OCI-LY1 (cell line): ENCODE measurements around the gene CRAMP1.

ENCODE experiments used
- H2AFZ ChIP-seq: fragments of 200-600 bp; sonication (generic), shearing (Covaris generic); 2 replicates; pipeline ENCODE4 v1.6.0; 2014; ENCODE audit warnings: antibody characterized with exemption, mild to moderate bottlenecking, low read length
- H3F3A ChIP-seq: fragments of 200-600 bp; sonication (generic), shearing (Covaris generic); 2 replicates; pipeline ENCODE4 v1.6.0; 2014; ENCODE audit warnings: mild to moderate bottlenecking, antibody characterized with exemption, low read length, moderate library complexity; ENCODE audit not compliant: insufficient read depth
- H3K27ac ChIP-seq: fragments of 200-600 bp; sonication (generic); 2 replicates; pipeline ENCODE4 v1.5.1; 2014; ENCODE audit warnings: low read length, mixed run types, mild to moderate bottlenecking, low read depth; ENCODE audit not compliant: poor library complexity, severe bottlenecking
- H3K27me3 ChIP-seq: fragments of 200-600 bp; sonication (generic); 2 replicates; pipeline ENCODE4 v1.6.0; 2014; ENCODE audit warnings: antibody characterized with exemption, mild to moderate bottlenecking, low read length, moderate library complexity; ENCODE audit not compliant: insufficient read depth
- H3K36me3 ChIP-seq: fragments of 200-600 bp; sonication (generic); 2 replicates; pipeline ENCODE4 v1.6.1; 2014; ENCODE audit warnings: mild to moderate bottlenecking, antibody characterized with exemption, low read length, moderate library complexity, mixed read lengths; ENCODE audit not compliant: insufficient read depth
- H3K4me1 ChIP-seq: fragments of 200-600 bp; sonication (generic); 2 replicates; pipeline ENCODE4 v1.5.1; 2014; ENCODE audit warnings: mild to moderate bottlenecking, low read length, moderate library complexity; ENCODE audit not compliant: insufficient read depth, severe bottlenecking
- H3K4me2 ChIP-seq: fragments of 200-600 bp; sonication (generic), shearing (Covaris generic); 2 replicates; pipeline ENCODE4 v1.6.1; 2014; ENCODE audit warnings: low read length
- H3K4me3 ChIP-seq: fragments of 200-600 bp; sonication (generic); 2 replicates; pipeline ENCODE4 v1.5.1; 2014; ENCODE audit warnings: low read length, low read depth, mild to moderate bottlenecking, mixed read lengths; ENCODE audit not compliant: poor library complexity, severe bottlenecking
- H3K79me2 ChIP-seq: fragments of 200-600 bp; shearing (Covaris generic); 2 replicates; pipeline ENCODE4 v1.6.1; 2016; ENCODE audit warnings: mixed run types, low read length, mixed read lengths; ENCODE audit not compliant: insufficient read depth
- H3K9ac ChIP-seq: fragments of 200-600 bp; sonication (generic), shearing (Covaris generic); 2 replicates; pipeline ENCODE4 v1.6.1; 2014; ENCODE audit warnings: mild to moderate bottlenecking, low read length, mixed read lengths
- H3K9me2 ChIP-seq: fragments of 200-600 bp; sonication (generic), shearing (Covaris generic); 2 replicates; pipeline ENCODE4 v1.6.1; 2014; ENCODE audit warnings: low read depth, mild to moderate bottlenecking, low read length, mixed read lengths
- H3K9me3 ChIP-seq: fragments of 200-600 bp; shearing (Covaris generic); 2 replicates; pipeline ENCODE4 v1.6.1; 2014; ENCODE audit warnings: low read length, mixed read lengths
- H4K20me1 ChIP-seq: fragments of 200-600 bp; sonication (generic), shearing (Covaris generic); 2 replicates; pipeline ENCODE4 v1.6.0; 2016; ENCODE audit warnings: mild to moderate bottlenecking, low read length; ENCODE audit not compliant: insufficient read depth
- EZH2 ChIP-seq: fragments of 200-600 bp; sonication (generic), shearing (Covaris generic); IDR thresholded peaks from 2 replicates; pipeline ENCODE4 v1.8.0; 2017; ENCODE audit warnings: borderline replicate concordance, mixed run types, mild to moderate bottlenecking, antibody characterized with exemption, low read length, moderate library complexity, mixed read lengths
- TF ChIP-seq, protein P1 (sequence below): fragments of 200-600 bp; sonication (generic), shearing (Covaris generic); IDR thresholded peaks from 2 replicates; pipeline ENCODE4 v1.5.1; 2017; ENCODE audit warnings: mild to moderate bottlenecking, antibody characterized with exemption, low read length, moderate library complexity, mixed read lengths

CRAMP1 gene

GRCh38 chr16:1621851-1622250 is 9.7 kb downstream of the CRAMP1 start:
- Histone ChIP-seq H3K4me2 (peak overlapping the region; percentile 47), H3K9me3 (no peaks in the 10 kb centered on the region), H4K20me1 (no peaks in the 10 kb centered on the region), H2AFZ (no peak overlapping the region), H3K9ac (peak overlapping the region; percentile 13; the same call in 1 of the 2 replicates), H3K4me1 (peaks cover 26% of the 10 kb centered on the region), H3K4me3 (peak overlapping the region; percentile 9), H3K27ac (peak overlapping the region; percentile 82), H3F3A (no peaks in the 10 kb centered on the region), H3K9me2 (no peaks in the 10 kb centered on the region), H3K27me3 (no peaks in the 10 kb centered on the region), H3K36me3 (peaks cover 63% of the 10 kb centered on the region; the same call in 1 of the 2 replicates), H3K79me2 (peaks cover 35% of the 10 kb centered on the region)
- TF ChIP-seq, protein P1, sequence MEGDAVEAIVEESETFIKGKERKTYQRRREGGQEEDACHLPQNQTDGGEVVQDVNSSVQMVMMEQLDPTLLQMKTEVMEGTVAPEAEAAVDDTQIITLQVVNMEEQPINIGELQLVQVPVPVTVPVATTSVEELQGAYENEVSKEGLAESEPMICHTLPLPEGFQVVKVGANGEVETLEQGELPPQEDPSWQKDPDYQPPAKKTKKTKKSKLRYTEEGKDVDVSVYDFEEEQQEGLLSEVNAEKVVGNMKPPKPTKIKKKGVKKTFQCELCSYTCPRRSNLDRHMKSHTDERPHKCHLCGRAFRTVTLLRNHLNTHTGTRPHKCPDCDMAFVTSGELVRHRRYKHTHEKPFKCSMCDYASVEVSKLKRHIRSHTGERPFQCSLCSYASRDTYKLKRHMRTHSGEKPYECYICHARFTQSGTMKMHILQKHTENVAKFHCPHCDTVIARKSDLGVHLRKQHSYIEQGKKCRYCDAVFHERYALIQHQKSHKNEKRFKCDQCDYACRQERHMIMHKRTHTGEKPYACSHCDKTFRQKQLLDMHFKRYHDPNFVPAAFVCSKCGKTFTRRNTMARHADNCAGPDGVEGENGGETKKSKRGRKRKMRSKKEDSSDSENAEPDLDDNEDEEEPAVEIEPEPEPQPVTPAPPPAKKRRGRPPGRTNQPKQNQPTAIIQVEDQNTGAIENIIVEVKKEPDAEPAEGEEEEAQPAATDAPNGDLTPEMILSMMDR = no peak
- no peak for TF ChIP-seq EZH2

- Histone ChIP-seq H3K27me3 (no peaks in the 10 kb centered on the region), H3K9me3 (no peaks in the 10 kb centered on the region), H3K36me3 (peaks cover 66% of the 10 kb centered on the region; the same call in 1 of the 2 replicates), H3K79me2 (peaks cover 27% of the 10 kb centered on the region), H3K4me1 (peaks cover 12% of the 10 kb centered on the region), H3K4me3 (no peak overlapping the region), H3K9ac (no peak overlapping the region), H2AFZ (no peak overlapping the region), H3K4me2 (no peak overlapping the region), H3F3A (no peaks in the 10 kb centered on the region), H4K20me1 (no peaks in the 10 kb centered on the region), H3K27ac (no peak overlapping the region), H3K9me2 (no peaks in the 10 kb centered on the region)
- no peak for TF ChIP-seq EZH2
- TF ChIP-seq, protein P1 = no peak
Measured at GRCh38 chr16:1626327-1626726, 14.2 kb downstream of the CRAMP1 start.

GRCh38 chr16:1626776-1627175 is 14.6 kb downstream of the CRAMP1 start:
- Histone ChIP-seq H3K27me3 (no peaks in the 10 kb centered on the region), H3F3A (no peaks in the 10 kb centered on the region), H3K79me2 (peaks cover 27% of the 10 kb centered on the region), H2AFZ (no peak overlapping the region), H3K9me3 (no peaks in the 10 kb centered on the region), H3K27ac (no peak overlapping the region), H3K4me2 (no peak overlapping the region), H3K36me3 (peaks cover 71% of the 10 kb centered on the region; the same call in 1 of the 2 replicates), H3K4me1 (peaks cover 7% of the 10 kb centered on the region), H3K4me3 (no peak overlapping the region), H3K9ac (no peak overlapping the region), H3K9me2 (no peaks in the 10 kb centered on the region), H4K20me1 (no peaks in the 10 kb centered on the region)
- TF ChIP-seq, protein P1 = no peak
- no peak for TF ChIP-seq EZH2
